ENCODE measurements around the gene MED8.
A peak's percentile ranks its signal among the peaks of the same experiment; 100 is the strongest.
"Not testable (repeated sequence)": the region's sequence is repeated elsewhere in the genome, so short reads cannot be mapped to it uniquely, and the experiment has no call there.

Gene MED8

DNA sequence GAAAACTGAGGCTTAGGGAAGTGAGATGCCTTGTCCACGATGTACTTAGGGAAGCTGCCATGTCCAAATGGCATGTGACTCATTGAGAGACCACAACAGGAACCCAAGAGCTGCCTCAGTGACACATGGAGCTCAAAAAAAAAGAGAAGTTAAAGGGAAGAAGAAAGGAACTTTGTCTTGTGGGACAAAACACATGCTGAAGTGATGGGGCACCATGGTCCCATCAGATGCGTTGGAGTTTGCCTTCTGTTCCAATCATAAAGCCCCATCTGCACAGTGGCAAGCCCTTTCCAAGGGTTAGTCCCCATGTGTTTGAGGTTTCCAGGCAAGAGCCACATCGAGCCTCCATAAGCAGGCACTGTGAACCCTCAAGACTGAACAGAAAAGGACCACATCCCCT is 8.0 kb downstream of the MED8 start:
- no peak for DNase-seq

DNA sequence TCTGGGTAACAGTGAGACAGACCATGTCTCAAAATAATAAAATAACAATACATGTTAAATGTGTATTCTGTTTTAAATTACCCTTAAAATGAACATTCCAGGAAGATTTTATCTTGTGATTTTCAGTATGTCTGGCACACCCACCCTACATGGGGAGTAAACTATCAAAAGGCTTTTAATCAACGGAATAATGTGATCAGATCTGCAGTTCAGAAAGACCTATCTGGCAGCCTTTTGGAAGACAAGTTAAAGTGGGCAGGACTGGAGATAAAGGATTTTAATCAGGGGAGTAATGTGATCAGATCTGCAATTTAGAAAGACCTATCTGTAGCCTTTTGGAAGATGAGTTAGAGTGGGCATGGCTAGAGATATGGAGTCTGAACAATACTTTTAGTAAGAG is 10.1 kb downstream of the MED8 start:
- no peak for DNase-seq

DNA sequence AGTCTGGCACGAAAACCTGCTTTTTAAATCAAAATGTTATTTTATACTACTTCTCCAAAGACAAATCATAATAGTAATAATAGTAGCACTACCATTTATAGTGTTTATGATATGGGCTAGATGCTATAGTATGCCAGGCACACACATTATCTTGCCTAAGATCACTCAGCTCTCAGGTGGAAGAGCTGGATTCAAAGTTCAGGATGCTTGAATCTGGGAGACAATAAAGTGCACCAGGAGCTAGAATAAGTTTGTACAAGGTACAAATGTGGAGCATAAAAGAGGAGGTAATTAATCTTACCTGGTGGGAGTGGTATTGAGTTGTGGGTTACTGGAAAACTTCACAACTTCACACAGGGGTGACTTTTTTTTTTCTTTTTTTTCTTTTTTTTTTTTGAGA is 11.8 kb downstream of the MED8 start:
- no peak for DNase-seq

DNA sequence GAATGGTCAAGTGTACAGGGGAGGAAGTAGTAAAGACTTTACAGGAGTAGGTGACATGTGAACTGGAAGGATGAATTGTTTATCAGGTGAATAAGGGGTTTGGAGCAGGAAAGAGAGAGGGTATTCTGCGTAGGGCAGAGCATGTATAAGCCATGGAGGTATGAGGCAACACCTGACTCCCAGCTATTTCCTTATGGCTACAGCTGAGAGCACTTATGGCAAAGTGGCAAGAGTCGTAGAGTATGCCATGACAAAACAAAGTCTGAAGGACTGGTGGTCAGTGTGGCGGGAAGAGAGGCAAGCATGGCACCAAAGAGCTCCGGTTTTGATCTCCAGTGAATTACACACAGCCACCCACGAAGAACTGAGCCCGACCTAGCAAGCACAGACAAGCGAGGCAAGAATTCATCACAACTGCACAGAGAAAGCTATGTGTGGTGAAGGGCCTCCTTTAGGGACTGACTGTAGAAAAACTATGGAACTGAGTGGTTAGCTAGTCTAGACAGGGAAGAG is 12.8 kb downstream of the MED8 start:
- no peak for DNase-seq

DNA sequence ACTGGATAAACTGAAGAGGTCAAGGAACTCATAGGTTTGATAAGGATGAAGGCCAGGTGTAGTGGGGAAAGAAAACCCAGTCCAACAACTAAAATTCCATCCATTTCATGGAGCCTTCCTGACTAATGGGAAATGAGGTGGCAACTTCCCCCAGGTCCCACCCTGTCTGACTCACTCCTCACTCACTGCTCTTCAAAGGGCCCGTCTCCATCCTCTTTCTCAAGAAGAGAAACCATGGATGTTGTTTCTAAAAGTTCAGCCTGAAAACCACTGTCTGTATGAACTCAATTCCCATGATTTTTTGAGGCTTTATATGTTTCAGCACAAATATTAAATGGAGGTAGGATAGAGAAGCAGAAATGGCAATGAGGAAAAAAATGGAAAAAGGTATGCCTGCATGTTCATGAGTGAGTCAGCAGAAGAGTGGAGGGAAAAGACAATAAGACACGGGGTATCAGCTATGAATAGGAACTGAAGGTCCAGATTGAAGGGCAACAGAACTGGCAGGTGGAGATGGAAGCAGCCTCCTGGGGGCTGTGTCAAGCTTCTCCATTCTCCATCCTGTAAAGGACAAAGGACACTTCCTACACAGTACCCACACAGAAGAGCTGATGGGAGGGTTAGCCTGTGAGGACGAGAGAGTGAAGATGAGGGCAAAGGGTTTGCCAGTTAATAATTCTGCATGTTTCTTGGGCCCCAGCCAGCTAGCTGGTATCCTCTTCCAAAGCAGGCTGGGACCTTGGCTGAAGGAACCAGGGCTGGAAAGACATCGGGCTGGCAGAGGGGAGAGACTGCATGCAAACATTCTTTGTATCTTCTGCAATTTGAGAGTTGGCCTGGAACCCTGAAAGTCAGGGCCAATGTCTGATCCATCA is 16.3 kb downstream of the MED8 start:
- no peak for DNase-seq

DNA sequence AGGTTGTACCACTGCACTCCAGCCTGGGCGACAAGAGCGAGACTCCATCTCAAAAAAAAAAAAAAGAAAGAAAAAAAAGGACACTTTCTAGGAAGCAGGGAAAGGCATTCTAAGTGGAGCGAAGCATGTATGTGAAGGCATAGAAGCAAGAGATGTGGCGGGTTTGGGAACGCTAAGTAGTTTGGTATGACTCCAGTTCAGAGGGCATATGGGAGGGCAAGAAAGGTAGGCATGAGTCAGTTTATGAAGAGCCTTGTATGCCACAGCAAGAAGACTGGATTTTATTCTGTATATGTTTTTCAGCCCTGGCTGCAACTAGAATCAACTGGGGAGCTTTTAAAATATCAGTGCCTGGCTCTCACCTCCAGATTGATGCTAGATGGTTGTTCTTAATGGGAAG is 17.4 kb downstream of the MED8 start:
- DNase-seq, result no peak

DNA sequence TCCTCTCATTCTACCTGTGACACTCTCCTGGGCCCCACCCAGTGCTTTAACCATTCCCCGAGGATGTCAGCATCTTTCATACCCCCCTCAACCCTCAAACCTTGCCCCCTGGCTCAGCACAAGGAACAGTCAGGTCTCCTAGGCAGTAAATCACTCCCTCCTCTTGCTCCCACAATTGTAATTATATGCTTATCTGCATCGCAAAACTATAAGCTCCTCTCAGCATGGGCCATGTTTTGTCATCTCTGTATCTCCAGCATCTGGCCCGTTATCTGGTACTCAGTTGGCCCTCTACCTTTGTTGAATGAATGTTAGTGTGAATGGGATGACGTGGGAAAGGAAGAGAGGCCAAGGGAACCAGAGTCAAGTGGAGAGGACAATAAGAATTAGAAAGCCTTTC is 19.0 kb downstream of the MED8 start:
- DNase-seq, result peak; percentile 3

DNA sequence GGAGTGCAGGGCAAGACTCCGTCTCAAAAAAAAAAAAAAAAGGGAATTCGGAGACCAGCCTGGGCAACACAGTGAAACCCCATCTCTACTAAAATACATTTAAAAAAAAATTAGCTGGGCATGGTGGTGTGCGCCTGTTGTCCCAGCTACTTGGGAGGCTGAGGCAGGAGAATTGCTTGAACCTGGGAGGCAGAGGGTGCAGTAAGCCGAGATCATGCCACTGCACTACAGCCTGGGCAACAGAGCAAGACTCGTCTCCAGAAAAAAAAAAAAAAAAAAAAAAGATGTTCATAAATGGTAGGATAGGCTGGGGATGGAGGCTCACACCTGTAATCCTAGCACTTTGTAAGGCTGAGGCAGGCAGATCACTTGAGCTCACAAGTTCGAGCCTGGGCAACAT is 19.8 kb downstream of the MED8 start:
- DNase-seq, result not testable (repeated sequence)

DNA sequence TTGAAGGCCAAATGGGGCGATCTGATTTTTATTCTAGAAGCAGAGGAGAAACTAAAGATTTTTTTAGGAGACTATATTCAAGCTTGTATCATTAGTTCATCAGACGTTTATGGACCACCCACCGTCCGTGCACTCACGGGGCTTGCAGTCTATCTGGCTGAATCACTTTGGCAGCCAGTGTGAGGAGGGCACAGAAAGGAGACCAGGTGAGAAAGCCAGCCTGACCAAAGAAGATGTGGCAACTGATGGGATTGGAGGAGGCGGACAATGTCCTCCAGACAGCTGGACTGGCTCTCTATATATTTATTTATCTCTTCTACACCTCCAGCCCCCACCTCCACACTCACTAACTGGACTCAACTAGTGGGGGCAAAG is 21.0 kb downstream of the MED8 start:
- DNase-seq, result no peak

DNA sequence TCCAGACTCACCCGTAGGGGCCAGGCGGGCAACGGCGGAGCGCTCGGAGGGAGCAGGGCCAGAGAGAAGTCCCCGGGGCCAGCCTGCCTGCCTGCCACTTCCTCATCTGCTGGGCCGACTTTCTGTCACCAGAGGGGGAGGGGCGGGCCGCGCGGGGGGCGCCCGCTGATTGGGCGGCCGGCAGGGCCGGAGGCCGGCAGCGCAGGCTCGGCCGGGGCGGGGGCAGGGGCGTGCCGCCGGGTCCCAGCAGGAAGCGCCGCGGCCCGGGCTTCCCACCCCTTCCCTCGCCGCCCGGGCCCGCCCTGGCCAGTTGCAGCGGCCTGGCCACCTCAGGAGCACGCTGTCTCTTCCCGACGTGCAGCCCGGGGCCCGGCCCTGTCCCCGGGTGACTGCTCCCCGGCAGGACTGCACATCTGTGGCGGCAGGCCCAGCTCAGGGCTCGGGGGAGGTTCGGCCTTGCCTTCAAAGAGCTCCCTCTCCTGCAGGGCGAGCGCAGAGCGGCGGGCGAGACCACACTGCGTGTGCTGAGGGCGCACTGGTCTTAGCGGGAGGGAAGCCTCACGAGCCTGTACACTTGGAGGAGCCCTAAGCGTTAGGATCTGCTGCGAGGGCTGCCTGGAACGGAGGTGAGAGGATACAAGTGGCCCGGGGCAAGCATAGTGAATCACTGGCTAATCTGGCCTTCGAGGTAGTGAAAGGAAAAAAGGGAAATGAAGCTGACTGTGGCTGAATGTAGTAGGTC is 21.5 kb downstream of the MED8 start, which contains the start of gene ELOVL1:
TSS of gene ELOVL1 (minus strand) at position 108 of the 742 bp plus-strand sequence. CDS start 2,402 bp downstream, outside the sequence.
- DNase-seq, result peak; percentile 91

DNA sequence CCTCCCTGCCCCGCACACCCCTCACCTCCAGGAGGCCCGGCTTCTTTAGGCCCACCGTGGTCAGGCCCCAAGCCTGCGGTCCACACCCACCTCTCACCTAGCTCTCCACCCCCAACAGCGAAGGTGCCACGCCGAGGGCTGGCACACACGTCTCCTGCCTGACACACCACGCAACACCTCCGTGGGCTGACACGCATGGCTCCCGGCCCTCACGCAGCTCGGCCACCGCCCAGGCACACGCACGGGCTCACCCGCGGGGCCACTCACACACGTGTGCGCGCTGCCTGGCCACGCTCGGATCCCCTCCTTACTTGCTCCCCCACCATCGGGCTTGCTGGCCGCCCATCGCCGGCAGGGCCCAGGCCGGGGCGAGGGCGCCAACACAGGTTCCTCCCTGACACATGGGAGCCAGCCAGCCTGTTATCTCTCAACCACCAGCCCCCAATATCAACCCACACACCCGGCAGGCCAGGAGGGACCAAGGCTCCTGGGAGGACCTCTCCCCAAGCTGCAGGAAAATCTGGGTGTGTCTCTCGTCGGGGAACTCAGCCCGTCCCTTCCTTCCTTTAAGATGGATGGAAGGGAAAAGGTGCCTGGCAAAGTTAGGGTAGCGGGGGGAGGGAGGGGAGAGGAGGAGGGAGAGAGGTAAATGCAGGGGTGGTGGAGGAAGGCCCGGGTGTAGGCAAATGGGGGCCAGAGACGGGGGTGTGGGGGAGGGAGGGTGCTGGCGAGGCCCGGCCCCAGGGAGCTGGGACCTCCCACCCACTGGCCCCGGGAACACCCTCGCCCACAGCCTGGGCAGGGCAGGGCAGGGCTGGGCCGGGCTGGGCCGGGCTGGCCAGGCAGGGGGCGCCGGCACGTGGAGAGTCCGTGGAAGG is 22.3 kb downstream of the MED8 start:
- peak; percentile 55 for DNase-seq

DNA sequence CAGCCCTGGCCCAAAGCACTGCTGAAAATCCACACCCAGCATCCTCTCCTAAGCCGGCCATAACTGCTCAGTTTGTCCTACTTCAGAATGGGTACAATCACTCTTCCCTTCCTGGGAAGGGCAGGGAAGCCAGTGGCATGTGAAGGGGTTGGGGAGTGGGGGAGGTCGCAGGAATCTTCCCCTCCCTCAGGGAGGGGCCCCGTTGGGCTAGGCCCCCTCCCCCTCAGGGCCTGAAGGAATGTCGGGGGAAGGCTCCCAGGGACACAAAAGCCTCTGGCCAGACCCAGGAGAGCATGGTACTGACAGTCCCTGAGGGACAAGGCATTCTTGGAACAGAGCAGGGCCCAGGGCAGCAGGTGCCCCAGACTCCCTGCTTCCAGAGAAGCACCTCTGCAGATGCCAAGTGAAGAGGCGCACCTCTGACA is 23.0 kb downstream of the MED8 start:
- DNase-seq, result no peak

DNA sequence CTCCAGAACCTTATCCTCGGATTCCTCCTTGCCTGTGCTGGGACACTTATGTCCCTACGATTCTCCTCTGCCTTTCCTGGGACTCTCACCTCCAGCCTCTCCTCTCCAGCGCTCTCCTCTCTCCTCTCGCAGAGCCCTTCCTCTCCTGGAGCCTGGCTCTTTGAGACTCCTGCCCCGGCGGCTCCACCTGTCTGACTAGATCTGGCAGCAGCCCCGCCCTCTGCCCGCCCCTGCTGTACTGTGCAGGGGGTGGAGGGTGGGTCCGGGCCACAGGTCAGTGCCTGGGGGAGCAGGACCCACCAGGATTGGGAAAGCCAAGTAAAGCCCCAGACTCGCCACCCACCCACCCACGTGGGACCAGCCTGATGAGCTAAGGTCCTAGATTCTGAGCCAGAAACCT is 23.4 kb downstream of the MED8 start:
- peak; percentile 17 for DNase-seq

DNA sequence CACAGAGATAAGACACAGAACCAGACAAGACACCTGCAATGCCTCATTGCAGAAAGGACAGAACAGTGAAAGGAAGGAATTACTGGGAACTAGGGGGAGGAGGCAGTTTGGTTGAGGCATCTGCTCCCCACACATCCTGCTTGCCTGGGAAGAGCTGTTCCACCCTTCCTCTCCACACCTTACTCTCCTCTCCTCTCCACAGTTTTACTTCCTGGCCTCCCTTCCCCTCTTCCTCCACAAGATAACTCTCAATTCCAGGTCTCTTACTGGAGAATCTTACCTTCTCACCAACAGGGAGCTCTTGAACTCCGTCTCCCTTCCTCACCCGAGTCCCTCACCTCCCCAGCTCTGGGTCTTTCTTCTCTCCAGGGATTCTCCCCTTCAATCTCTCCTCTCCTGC is 23.9 kb downstream of the MED8 start:
- no peak for DNase-seq

DNA sequence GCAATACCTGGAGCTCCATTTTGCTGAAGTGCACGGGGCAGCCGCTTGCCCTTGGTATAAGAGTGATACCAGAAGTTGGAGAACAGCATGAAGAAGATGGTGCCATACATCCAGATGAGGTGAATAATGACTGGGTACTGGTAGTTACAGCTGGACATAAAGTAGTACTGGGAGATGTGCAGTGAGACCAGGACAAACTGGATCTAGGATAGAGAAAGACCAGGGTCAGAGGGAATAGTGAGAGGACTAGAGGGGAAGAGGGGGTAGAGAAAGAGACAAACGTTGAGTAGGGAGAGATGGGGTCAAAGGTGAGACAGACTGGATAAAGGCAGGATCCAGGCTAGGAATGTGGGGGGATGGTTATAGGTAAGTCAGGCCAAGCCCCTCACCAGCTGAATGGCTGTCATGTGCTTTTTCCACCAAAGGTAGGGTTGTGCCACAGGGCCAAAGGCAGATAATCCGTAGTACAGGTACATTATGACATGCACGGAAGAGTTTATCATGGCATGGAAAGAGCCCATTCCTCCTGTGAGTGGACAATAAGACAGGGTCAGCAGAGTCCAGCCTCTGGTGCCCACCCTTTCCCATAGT is 25.6 kb downstream of the MED8 start:
- DNase-seq, result no peak

DNA sequence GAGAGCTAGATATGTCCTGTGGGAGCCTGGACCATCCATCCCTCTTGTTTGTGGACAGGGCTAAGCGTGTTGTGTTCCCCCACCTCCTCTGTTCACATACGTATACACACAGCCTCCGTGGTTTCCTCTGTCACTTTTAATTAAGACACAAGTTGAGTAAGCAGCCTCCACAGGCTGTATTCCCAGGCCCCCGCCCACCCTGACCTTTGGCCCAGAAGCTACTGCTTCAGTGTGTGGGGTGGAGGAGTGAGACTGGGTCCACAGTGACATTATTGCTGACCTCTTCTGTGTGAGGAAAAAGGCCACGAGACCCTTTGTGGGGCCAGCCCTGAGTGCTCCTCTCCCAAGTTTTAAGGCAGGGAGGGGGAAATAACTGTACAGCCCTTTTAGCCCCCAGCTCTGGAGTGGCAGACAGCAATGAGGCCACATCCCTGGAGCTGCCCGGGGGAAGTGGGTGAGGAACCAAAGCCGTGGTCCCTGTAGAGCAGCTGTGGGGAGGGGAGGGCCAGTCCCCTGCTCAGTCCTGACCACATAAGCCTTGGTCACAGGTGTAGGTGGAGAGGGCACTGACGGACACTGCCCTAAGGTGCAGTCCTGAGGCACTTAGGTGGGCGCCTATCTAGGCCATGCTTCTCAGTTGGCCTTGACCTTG is 26.2 kb downstream of the MED8 start:
- DNase-seq, result no peak

DNA sequence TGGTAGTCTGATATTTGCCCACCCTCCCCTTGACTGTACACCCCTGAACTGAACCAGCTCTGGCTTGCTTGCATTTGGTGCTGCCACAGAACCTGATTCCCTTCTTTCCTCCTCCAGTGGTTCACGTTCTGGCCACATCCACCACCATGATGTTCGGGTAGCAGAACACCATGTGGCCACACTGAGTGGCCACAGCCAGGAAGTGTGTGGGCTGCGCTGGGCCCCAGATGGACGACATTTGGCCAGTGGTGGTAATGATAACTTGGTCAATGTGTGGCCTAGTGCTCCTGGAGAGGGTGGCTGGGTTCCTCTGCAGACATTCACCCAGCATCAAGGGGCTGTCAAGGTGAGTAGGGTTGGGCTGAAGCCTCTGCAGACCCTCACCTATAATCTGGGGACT is 29.0 kb downstream of the MED8 start:
- DNase-seq, result no peak

DNA sequence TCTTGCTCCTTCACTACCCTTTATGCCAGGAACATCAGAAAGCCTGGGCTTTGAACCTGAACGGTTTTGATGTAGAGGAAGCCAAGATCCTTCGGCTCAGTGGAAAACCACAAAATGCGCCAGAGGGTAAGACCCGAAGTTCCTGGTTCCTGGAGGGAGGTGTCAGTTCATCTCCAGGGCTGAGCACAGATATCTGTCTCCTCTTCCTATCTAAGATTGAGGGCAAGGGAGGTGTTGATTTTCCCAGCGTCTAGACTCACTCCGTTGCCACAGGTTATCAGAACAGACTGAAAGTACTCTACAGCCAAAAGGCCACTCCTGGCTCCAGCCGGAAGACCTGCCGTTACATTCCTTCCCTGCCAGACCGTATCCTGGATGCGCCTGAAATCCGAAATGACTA is 29.9 kb downstream of the MED8 start:
- no peak for DNase-seq

DNA sequence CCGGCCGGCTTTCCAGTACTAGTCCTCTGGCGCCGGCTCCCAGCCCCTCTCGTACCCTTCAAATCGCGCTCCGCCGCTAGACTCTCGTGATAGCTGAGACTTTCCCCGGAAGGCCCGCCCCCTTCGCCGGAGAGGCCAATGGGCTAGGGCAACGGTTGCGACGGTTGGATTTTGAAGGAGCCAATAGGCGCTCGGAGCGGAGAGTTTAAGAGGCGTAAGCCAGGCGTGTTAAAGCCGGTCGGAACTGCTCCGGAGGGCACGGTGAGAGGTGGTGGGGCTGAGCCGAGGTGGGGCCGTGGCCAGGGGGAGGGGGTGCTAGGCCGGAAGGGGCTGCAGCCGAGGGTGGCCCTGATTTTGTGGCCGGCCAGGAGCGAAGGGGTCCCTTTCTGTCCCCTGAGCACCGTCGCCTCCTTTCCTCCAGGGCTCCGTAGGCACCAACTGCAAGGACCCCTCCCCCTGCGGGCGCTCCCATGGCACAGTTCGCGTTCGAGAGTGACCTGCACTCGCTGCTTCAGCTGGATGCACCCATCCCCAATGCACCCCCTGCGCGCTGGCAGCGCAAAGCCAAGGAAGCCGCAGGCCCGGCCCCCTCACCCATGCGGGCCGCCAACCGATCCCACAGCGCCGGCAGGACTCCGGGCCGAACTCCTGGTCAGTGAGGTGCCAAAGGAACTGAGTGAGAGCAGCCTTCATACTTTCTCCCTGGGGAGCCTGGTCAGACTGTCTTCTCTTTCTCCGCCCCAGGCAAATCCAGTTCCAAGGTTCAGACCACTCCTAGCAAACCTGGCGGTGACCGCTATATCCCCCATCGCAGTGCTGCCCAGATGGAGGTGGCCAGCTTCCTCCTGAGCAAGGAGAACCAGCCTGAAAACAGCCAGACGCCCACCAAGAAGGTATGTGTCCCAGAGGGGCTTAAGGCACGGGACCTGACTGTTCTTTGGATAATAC is 30.6 kb downstream of the MED8 start, which contains the start of gene CDC20:
TSS of gene CDC20 (plus strand) at position 236 of the 948 bp plus-strand sequence. CDS start at position 471, 235 bp downstream.
- peak; percentile 98 for DNase-seq

DNA sequence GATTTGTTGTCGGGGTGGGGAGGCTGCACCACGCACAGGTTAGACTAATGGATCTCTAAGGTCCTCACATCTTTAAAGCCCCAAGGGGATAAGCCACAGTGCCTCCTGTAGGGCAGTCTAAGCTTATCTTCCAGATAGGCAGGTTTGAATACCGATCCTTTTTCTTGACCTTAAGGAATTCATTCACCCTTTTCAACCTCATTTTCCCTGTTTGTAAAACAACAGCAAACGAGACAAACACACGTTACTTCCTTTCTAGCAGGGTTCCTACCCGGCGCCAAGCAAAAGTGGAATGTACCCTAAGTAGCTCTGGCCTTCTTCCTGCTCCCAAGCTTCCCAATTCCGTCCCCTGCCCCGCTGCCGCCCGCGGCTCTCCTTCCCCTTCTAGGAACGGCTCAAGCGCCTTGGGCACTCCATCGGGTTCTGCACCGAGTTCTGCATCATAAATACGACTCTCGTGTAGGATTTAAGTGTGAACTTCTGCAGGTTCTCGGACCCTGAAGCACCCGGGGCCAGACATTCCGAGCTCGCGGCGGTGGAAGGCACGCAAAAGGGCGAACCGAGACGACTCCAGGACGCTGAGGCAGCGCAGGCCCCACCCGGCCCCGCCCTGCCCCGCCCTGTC is 31.4 kb downstream of the MED8 start:
- peak; percentile 67 for DNase-seq
